CD14-positive monocyte (primary cell): Measurements from ENCODE around the gene TUSC1. TPM values are rescaled to one million over a fixed set of nuclear protein-coding genes. Genes with fewer than 3 reads are reported as not detected.

ENCODE experiments used
- DNase-seq, 3 donors: peaks; one replicate each; pipeline ENCODE4 v3.0.0-alpha.2; 2011 to 2022
- H2AFZ ChIP-seq: 2 replicates; pipeline ENCODE4 v1.6.0; 2012; ENCODE audit warnings: mild to moderate bottlenecking, low read depth, low read length, inconsistent platforms; ENCODE audit not compliant: insufficient read depth, poor library complexity, severe bottlenecking
- H3K27ac ChIP-seq, 2 donors: 1 replicate in 1 of 2; 2 replicates in 1 of 2; pipeline ENCODE4 v1.5.1; 2012 to 2013; ENCODE audit warnings: low read length in 2 of 2, control low read depth in 1 of 2, inconsistent platforms in 1 of 2, low read depth in 1 of 2, mild to moderate bottlenecking in 1 of 2
- H3K27me3 ChIP-seq, 2 donors: one replicate each; pipeline versions ENCODE4 v1.6.0 to v1.6.1; 2011 to 2013; ENCODE audit warnings: low read length in 2 of 2; ENCODE audit not compliant: control insufficient read depth in 2 of 2, insufficient read depth in 2 of 2
- H3K36me3 ChIP-seq, 2 donors: replicated peaks in 1 of 2; 1 replicate in 1 of 2; 2 replicates in 1 of 2; pipeline versions ENCODE4 v1.5.1 to v1.6.1; 2012 to 2013; ENCODE audit warnings: low read length in 2 of 2, control low read depth in 1 of 2, inconsistent platforms in 1 of 2, mild to moderate bottlenecking in 1 of 2; ENCODE audit not compliant: insufficient read depth in 2 of 2, control insufficient read depth in 1 of 2
- H3K4me1 ChIP-seq, 2 donors: 1 replicate in 1 of 2; 2 replicates in 1 of 2; pipeline versions ENCODE4 v1.5.1 to v1.6.1; 2012 to 2013; ENCODE audit warnings: low read length in 2 of 2, control low read depth in 1 of 2, inconsistent platforms in 1 of 2, mild to moderate bottlenecking in 1 of 2, moderate library complexity in 1 of 2; ENCODE audit not compliant: insufficient read depth in 2 of 2, control insufficient read depth in 1 of 2
- H3K4me2 ChIP-seq: replicated peaks from 2 replicates; pipeline ENCODE3; 2012; ENCODE audit warnings: low read length, moderate library complexity, mild to moderate bottlenecking; ENCODE audit not compliant: poor library complexity, severe bottlenecking; ENCODE audit errors: extremely low read depth
- H3K4me3 ChIP-seq, 3 experiments: fragments of 200-600 bp in 1 of 3; sonication (generic) in 1 of 3; replicated peaks in 1 of 3; 1 replicate in 2 of 3; 2 replicates in 1 of 3; pipeline ENCODE4 v1.5.1; 2011 to 2013; ENCODE audit warnings: low read length in 3 of 3, mild to moderate bottlenecking in 3 of 3, control low read depth in 2 of 3, low read depth in 2 of 3, inconsistent platforms in 1 of 3, moderate library complexity in 1 of 3
- H3K79me2 ChIP-seq: 2 replicates; pipeline ENCODE4 v1.6.0; 2012; ENCODE audit warnings: mild to moderate bottlenecking, control low read depth, inconsistent platforms, low read length, moderate library complexity; ENCODE audit not compliant: insufficient read depth
- H3K9ac ChIP-seq: 2 replicates; pipeline ENCODE4 v1.6.0; 2017; ENCODE audit warnings: low read length, mild to moderate bottlenecking; ENCODE audit not compliant: insufficient read depth, poor library complexity, severe bottlenecking
- H3K9me3 ChIP-seq, 2 donors: replicated peaks in 1 of 2; 1 replicate in 1 of 2; 2 replicates in 1 of 2; pipeline versions ENCODE4 v1.5.1 to v1.6.1; 2012 to 2013; ENCODE audit warnings: low read length in 2 of 2, control low read depth in 1 of 2; ENCODE audit not compliant: control insufficient read depth in 1 of 2, insufficient read depth in 1 of 2
- H4K20me1 ChIP-seq: 2 replicates; pipeline ENCODE4 v1.6.0; 2012; ENCODE audit warnings: mild to moderate bottlenecking, low read length, control low read depth, moderate library complexity; ENCODE audit not compliant: insufficient read depth
- H3K27ac Mint-ChIP-seq, 7 donors: one replicate each; pipeline ENCODE4 v1.8.0; 2020; ENCODE audit warnings: mild to moderate bottlenecking in 7 of 7, mixed read lengths in 7 of 7, moderate library complexity in 6 of 7, inconsistent platforms in 2 of 7
- H3K27me3 Mint-ChIP-seq, 3 donors: one replicate each; pipeline ENCODE4 v1.8.0; 2021 to 2022; ENCODE audit warnings: low read depth in 3 of 3, mild to moderate bottlenecking in 3 of 3, mixed read lengths in 3 of 3, moderate library complexity in 3 of 3, inconsistent platforms in 1 of 3
- H3K36me3 Mint-ChIP-seq, 2 donors: one replicate each; pipeline ENCODE4 v1.8.0; 2020; ENCODE audit warnings: mixed read lengths in 2 of 2, inconsistent platforms in 1 of 2, mild to moderate bottlenecking in 1 of 2
- H3K4me1 Mint-ChIP-seq: one replicate; pipeline ENCODE4 v1.8.0; 2020; ENCODE audit warnings: mild to moderate bottlenecking, mixed read lengths
- H3K4me3 Mint-ChIP-seq, 2 donors: one replicate each; pipeline ENCODE4 v1.8.0; 2020; ENCODE audit warnings: mild to moderate bottlenecking in 2 of 2, mixed read lengths in 2 of 2, moderate library complexity in 1 of 2
- H3K9me3 Mint-ChIP-seq, 7 donors: one replicate each; pipeline ENCODE4 v1.8.0; 2020 to 2022; ENCODE audit warnings: mixed read lengths in 7 of 7, mild to moderate bottlenecking in 6 of 7, moderate library complexity in 6 of 7, inconsistent platforms in 2 of 7
- CTCF ChIP-seq: fragments of 200-600 bp; IDR thresholded peaks from one replicate; pipeline ENCODE4 v1.8.0; 2022; ENCODE audit warnings: antibody characterized with exemption, mild to moderate bottlenecking
- WGBS: methylation state at CpG from one replicate; pipeline ENCODE4 v1.1.5; 2013; ENCODE audit warnings: missing lambda C conversion rate; ENCODE audit not compliant: insufficient coverage; 5-methylcytosine and 5-hydroxymethylcytosine counted together
- intact Hi-C, 2 donors: fragments of 100-400 bp; cut with micrococcal nuclease; formaldehyde crosslinking; loops; one replicate each; pipeline versions ENCODE4 v1.15.0 to v1.15.1; 2023
- polyA plus RNA-seq, 3 donors: library from polyadenylated mRNA; depleted of rRNA in 1 of 3; unstranded in 2 of 3; stranded (reverse) in 1 of 3; fragments of 300-500 nt in 2 of 3; fragments of >200 nt in 1 of 3; fragmentation: Illumina TruSeq in 2 of 3; gene quantifications; 1 replicate in 2 of 3; 2 replicates in 1 of 3; pipeline ENCODE4 v1.2.3, GENCODE V29; 2012 to 2021

Gene TUSC1
- polyA plus RNA-seq, 3 donors: 0.29 to 1.8 (median 0.87) TPM

- Histone ChIP-seq H3K4me2 (no peak overlapping the region), H3K27ac (no peak overlapping the region), H3K4me1 (no peaks in the 10 kb centered on the region), H3K9me3 (no peaks in the 10 kb centered on the region), H3K27me3 (no peaks in the 10 kb centered on the region), H3K36me3 (no peaks in the 10 kb centered on the region), H3K9ac (no peak overlapping the region), H3K79me2 (no peaks in the 10 kb centered on the region), H2AFZ (no peak overlapping the region), H4K20me1 (no peaks in the 10 kb centered on the region), H3K4me3 (no peak overlapping the region)
- no peaks in the 10 kb centered on the region for H3K4me1 Mint-ChIP-seq
- no peaks in the 10 kb centered on the region for H3K36me3 Mint-ChIP-seq
- no peak for DNase-seq
- peaks cover 0 to 6% (median 0%) of the 10 kb centered on the region in 7 donors for H3K9me3 Mint-ChIP-seq
- no peak overlapping the region for H3K4me3 Mint-ChIP-seq
- intact Hi-C loops: no loop called here
- TF ChIP-seq CTCF: no peak
- no peak overlapping the region for H3K27ac Mint-ChIP-seq
- peaks cover 0 to 1% (median 0%) of the 10 kb centered on the region in 3 donors for H3K27me3 Mint-ChIP-seq
These were observed 22.2 kb upstream of the TUSC1 start for GRCh38 chr9:25700430-25700829.

GRCh38 chr9:25691786-25692185 lies 13.5 kb upstream of the TUSC1 start:
- Histone ChIP-seq H2AFZ (no peak overlapping the region), H3K9me3 (no peaks in the 10 kb centered on the region), H3K9ac (no peak overlapping the region), H3K79me2 (no peaks in the 10 kb centered on the region), H3K4me3 (no peak overlapping the region), H3K4me1 (no peaks in the 10 kb centered on the region), H3K27me3 (no peaks in the 10 kb centered on the region), H3K36me3 (no peaks in the 10 kb centered on the region), H3K4me2 (no peak overlapping the region), H3K27ac (no peak overlapping the region), H4K20me1 (no peaks in the 10 kb centered on the region)
- intact Hi-C loops: no loop called here
- Mint-ChIP-seq H3K4me3 (no peak overlapping the region), H3K4me1 (no peaks in the 10 kb centered on the region), H3K27ac (peak overlapping the region in 1 of 7 donors; percentile 67), H3K9me3 (peaks cover 0 to 8% (median 0%) of the 10 kb centered on the region in 7 donors), H3K36me3 (no peaks in the 10 kb centered on the region), H3K27me3 (no peaks in the 10 kb centered on the region)
- no peak for DNase-seq
- TF ChIP-seq CTCF: no peak
- WGBS: no CpG with 5 or more reads among the region's 4 CpGs
